ENCODE measurements around the gene GSC.

DNA sequence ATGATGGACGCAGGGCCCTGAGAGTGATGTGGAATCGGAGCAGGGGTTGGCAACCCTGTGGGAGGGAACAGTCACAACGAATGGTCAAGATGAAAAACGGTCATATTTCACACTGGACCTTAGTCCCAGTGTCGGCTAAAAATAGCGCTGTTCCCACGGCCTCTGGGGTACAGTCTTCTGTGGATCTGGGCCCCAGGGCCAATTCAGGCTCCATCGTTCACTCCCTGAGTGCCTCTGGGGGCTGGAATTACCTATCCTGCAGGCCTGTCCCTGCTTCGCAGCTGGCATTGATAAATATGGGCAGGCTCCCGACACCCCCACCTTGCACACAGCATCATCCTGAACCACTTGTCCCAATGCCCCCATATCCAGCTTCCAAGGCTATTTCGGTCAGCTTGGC is 18.6 kb downstream of the GSC start:
- TF ChIP-seq, protein P1, sequence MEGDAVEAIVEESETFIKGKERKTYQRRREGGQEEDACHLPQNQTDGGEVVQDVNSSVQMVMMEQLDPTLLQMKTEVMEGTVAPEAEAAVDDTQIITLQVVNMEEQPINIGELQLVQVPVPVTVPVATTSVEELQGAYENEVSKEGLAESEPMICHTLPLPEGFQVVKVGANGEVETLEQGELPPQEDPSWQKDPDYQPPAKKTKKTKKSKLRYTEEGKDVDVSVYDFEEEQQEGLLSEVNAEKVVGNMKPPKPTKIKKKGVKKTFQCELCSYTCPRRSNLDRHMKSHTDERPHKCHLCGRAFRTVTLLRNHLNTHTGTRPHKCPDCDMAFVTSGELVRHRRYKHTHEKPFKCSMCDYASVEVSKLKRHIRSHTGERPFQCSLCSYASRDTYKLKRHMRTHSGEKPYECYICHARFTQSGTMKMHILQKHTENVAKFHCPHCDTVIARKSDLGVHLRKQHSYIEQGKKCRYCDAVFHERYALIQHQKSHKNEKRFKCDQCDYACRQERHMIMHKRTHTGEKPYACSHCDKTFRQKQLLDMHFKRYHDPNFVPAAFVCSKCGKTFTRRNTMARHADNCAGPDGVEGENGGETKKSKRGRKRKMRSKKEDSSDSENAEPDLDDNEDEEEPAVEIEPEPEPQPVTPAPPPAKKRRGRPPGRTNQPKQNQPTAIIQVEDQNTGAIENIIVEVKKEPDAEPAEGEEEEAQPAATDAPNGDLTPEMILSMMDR (conservative IDR thresholded peaks at IDR 0.05; ENCODE audit: low read length) = no peak
- no peak for TF ChIP-seq EZH2phosphoT487 (IDR thresholded peaks at IDR 0.05; ENCODE audit: borderline replicate concordance, low read depth, low read length)
